Progenitor cell of endocrine pancreas (in vitro differentiated cells): ENCODE measurements around the gene SPTB. TPM values are rescaled to one million over a fixed set of nuclear protein-coding genes. Genes with fewer than 3 reads are reported as not detected.
A peak's percentile ranks its signal among the peaks of the same experiment; 100 is the strongest.

Experiments
- DNase-seq: peaks from one replicate; pipeline ENCODE4 v3.0.0; 2021; ENCODE audit warnings: low spot score; ENCODE audit not compliant: unreplicated experiment
- H3K27ac Mint-ChIP-seq: 2 replicates; pipeline ENCODE4 v1.8.0; 2021; ENCODE audit warnings: mild to moderate bottlenecking, moderate library complexity, mixed read lengths
- H3K27me3 Mint-ChIP-seq: 2 replicates; pipeline ENCODE4 v1.8.0; 2021; ENCODE audit warnings: mixed read lengths
- H3K36me3 Mint-ChIP-seq: 2 replicates; pipeline ENCODE4 v1.8.0; 2022; ENCODE audit warnings: mixed read lengths; ENCODE audit not compliant: insufficient read depth
- H3K4me1 Mint-ChIP-seq: 2 replicates; pipeline ENCODE4 v1.8.0; 2021; ENCODE audit warnings: low read depth, mixed read lengths
- H3K4me3 Mint-ChIP-seq: 2 replicates; pipeline ENCODE4 v1.8.0; 2021; ENCODE audit warnings: low read depth, mild to moderate bottlenecking, moderate library complexity, mixed read lengths
- H3K9me3 Mint-ChIP-seq: 2 replicates; pipeline ENCODE4 v1.8.0; 2021; ENCODE audit warnings: low read depth, mixed read lengths
- CTCF ChIP-seq: fragments of 200-600 bp; sonication (generic); IDR thresholded peaks from one replicate; pipeline ENCODE4 v1.5.0; 2021; ENCODE audit warnings: antibody characterized with exemption, mild to moderate bottlenecking; ENCODE audit not compliant: unreplicated experiment
- total RNA-seq: library from RNA; stranded (reverse); gene quantifications from 2 replicates; pipeline ENCODE4 v1.2.1, GENCODE V29; 2021

The SPTB gene
- total RNA-seq, 1 donor from 2014 or later: 1.7 TPM

GRCh38 chr14:64801046-64801445, 78.7 kb downstream of the SPTB start:
- DNase-seq: no peak
- Mint-ChIP-seq H3K4me3 (no peak overlapping the region), H3K9me3 (no peaks in the 10 kb centered on the region), H3K27ac (no peak overlapping the region), H3K36me3 (no peaks in the 10 kb centered on the region), H3K4me1 (peaks cover 2% of the 10 kb centered on the region), H3K27me3 (peaks cover 11% of the 10 kb centered on the region)
- no peak for TF ChIP-seq CTCF

GRCh38 chr14:64800000-64800399, 79.7 kb downstream of the SPTB start:
- H3K27ac Mint-ChIP-seq: no peak overlapping the region
- no peak for DNase-seq
- H3K36me3 Mint-ChIP-seq: no peaks in the 10 kb centered on the region
- H3K4me1 Mint-ChIP-seq: no peaks in the 10 kb centered on the region
- H3K9me3 Mint-ChIP-seq: no peaks in the 10 kb centered on the region
- H3K27me3 Mint-ChIP-seq: peaks cover 8% of the 10 kb centered on the region
- TF ChIP-seq CTCF: peak; percentile 43
- no peak overlapping the region for H3K4me3 Mint-ChIP-seq

GRCh38 chr14:64799555-64799954, 80.2 kb downstream of the SPTB start:
- H3K4me1 Mint-ChIP-seq: no peaks in the 10 kb centered on the region
- H3K27ac Mint-ChIP-seq: no peak overlapping the region
- no peaks in the 10 kb centered on the region for H3K9me3 Mint-ChIP-seq
- H3K4me3 Mint-ChIP-seq: no peak overlapping the region
- no peak for TF ChIP-seq CTCF
- no peak for DNase-seq
- H3K36me3 Mint-ChIP-seq: no peaks in the 10 kb centered on the region
- H3K27me3 Mint-ChIP-seq: peaks cover 8% of the 10 kb centered on the region

- no peak for TF ChIP-seq CTCF
- Mint-ChIP-seq H3K4me3 (no peak overlapping the region), H3K4me1 (no peaks in the 10 kb centered on the region)
These were observed 83.3 kb downstream of the SPTB start for GRCh38 chr14:64796369-64796768.

GRCh38 chr14:64795921-64796320, 83.8 kb downstream of the SPTB start:
- H3K4me3 Mint-ChIP-seq: no peak overlapping the region
- H3K27me3 Mint-ChIP-seq: peaks cover 3% of the 10 kb centered on the region
- H3K27ac Mint-ChIP-seq: no peak overlapping the region
- TF ChIP-seq CTCF: no peak
- H3K4me1 Mint-ChIP-seq: no peaks in the 10 kb centered on the region
- H3K36me3 Mint-ChIP-seq: no peaks in the 10 kb centered on the region
- H3K9me3 Mint-ChIP-seq: no peaks in the 10 kb centered on the region
- no peak for DNase-seq

More at GRCh38 chr14:64796369-64796768, 83.3 kb downstream of the SPTB start:
- no peaks in the 10 kb centered on the region for H3K9me3 Mint-ChIP-seq
- no peaks in the 10 kb centered on the region for H3K36me3 Mint-ChIP-seq
- H3K27me3 Mint-ChIP-seq: peaks cover 3% of the 10 kb centered on the region
- H3K27ac Mint-ChIP-seq: no peak overlapping the region
- DNase-seq: no peak
